GM12875 (cell line): ENCODE data around the gene LRP6.
"Not testable (repeated sequence)": the region's sequence is repeated elsewhere in the genome, so short reads cannot be mapped to it uniquely, and the experiment has no call there.

Experiments used
- H3K4me3 ChIP-seq: one replicate; pipeline ENCODE4 v1.5.1; 2011; ENCODE audit warnings: low read depth, low read length, control low read depth
- TF ChIP-seq, protein P1 (sequence below): IDR thresholded peaks from 2 replicates; pipeline ENCODE4 v1.5.1; 2011; ENCODE audit warnings: low read depth, mild to moderate bottlenecking, control low read depth, inconsistent platforms, low read length, moderate library complexity, borderline replicate concordance; ENCODE audit not compliant: insufficient read depth

LRP6 gene

DNA sequence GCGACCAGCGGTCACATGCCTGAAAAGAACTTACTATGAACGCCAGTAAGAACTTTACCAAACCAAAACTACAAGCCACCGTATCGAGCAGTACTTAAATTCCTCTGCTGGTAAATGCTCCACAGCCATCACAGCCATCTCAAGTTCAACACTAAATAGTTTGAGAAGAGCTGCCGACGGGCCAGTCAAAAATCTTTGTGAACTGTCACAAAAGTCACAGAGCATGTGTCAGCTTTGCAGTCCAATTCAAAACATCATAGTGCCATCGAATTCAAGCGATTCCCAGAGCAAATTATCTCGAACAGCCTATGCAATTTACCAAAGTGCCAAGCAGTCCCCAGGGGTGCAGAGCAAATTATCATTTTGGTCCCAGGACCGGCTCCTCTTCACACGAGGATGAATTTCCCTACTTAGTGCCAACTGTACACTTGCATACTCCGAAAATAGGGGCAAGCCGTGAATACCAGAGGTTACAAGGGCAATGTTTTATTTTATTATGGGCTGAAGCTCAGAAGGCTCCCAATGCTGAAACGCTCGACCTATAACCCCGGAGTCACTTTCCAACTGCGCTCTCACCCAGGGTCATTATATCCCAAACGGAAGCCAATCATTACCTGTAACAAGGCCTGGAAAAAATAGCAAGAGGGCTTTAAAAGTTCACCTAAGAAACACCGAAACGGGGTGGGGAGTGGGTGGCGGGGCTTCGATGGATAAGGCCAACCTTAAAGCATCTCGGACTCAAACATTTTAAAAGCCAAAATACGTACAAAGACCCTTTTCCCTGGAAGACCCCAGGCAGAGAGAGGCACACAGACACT lies 1.1 kb downstream of the LRP6 start:
- peak overlapping the region; percentile 99 for H3K4me3 ChIP-seq
- TF ChIP-seq, protein P1, sequence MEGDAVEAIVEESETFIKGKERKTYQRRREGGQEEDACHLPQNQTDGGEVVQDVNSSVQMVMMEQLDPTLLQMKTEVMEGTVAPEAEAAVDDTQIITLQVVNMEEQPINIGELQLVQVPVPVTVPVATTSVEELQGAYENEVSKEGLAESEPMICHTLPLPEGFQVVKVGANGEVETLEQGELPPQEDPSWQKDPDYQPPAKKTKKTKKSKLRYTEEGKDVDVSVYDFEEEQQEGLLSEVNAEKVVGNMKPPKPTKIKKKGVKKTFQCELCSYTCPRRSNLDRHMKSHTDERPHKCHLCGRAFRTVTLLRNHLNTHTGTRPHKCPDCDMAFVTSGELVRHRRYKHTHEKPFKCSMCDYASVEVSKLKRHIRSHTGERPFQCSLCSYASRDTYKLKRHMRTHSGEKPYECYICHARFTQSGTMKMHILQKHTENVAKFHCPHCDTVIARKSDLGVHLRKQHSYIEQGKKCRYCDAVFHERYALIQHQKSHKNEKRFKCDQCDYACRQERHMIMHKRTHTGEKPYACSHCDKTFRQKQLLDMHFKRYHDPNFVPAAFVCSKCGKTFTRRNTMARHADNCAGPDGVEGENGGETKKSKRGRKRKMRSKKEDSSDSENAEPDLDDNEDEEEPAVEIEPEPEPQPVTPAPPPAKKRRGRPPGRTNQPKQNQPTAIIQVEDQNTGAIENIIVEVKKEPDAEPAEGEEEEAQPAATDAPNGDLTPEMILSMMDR, result no peak

DNA sequence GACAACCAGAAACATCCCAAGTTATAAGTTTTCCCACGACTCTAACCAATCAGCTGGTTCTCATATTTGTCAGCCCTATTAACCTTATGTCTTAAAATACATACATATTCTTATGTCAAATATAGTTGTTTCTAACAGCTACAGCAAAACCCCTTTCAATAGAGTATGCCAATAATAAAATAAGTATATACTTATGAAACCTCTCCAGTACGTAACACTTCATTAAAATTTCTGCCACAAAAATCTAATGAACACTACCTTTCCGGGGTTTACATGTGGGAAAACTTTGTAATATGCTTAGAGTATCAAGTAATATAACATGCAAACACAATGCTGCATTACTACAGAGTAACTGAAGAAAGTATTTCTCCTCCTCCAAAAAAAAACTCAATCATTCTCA lies 1.8 kb downstream of the LRP6 start:
- TF ChIP-seq, protein P1, result no peak
- H3K4me3 ChIP-seq, result no peak overlapping the region

DNA sequence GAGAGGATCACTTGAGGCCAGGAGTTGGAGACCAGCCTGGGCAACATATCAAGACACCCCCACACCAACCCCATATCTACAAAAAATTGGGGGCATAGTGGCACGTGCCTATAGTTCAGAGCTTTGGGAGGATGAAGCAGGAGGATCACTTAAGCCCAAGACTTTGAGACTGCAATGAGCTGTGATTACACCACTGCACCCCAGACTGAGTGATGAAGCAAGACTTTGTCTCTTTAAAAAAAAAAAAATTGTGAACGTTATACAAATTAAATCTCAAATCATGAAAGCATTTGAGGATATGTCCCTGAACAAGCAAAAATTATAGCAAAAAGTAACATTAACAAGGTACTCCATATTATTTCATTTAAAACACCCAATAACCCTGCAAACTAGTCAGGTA lies 2.9 kb downstream of the LRP6 start:
- TF ChIP-seq, protein P1, result no peak
- no peak overlapping the region for H3K4me3 ChIP-seq

DNA sequence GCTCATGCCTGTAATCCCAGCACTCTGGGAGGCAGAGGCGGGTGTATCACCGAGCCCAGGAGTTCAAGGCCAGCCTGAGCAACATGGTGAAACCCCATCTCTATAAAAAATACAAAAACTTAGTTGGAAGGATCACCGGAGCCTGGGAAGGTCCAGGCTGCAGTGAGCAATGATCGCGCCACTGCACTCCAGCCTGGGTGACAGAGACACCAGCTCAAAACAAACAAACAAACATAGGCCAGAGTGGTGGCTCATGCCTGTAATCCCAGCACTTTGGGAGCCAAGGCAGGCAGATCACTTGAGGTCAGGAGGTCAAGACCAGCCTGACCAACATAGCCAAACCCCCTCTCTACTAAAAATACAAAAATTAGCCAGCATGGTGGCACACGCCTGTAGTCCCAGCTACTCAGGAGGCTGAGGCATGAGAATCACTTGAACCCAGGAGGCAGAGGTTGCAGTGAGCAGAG lies 10.5 kb downstream of the LRP6 start:
- H3K4me3 ChIP-seq, result not testable (repeated sequence)

DNA sequence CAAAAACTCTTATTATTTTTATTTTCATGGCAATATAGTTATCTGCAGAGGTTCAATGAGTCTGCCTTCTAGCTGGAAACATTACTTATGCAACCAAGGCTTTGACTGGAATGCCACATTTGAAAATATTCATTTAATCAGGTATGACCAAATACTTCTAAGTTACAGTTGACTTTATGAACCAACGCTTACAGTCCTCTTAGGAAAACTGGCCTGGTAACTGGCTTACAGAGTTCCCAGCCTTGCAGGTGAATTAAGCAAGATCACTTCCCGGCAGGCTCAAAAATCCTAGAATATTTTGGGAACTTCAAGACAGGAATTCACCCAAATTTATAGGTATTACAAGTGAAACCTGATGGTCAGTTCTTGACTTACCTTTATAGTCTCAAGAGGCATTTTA lies 12.3 kb downstream of the LRP6 start:
- no peak overlapping the region for H3K4me3 ChIP-seq
- TF ChIP-seq, protein P1, result no peak

DNA sequence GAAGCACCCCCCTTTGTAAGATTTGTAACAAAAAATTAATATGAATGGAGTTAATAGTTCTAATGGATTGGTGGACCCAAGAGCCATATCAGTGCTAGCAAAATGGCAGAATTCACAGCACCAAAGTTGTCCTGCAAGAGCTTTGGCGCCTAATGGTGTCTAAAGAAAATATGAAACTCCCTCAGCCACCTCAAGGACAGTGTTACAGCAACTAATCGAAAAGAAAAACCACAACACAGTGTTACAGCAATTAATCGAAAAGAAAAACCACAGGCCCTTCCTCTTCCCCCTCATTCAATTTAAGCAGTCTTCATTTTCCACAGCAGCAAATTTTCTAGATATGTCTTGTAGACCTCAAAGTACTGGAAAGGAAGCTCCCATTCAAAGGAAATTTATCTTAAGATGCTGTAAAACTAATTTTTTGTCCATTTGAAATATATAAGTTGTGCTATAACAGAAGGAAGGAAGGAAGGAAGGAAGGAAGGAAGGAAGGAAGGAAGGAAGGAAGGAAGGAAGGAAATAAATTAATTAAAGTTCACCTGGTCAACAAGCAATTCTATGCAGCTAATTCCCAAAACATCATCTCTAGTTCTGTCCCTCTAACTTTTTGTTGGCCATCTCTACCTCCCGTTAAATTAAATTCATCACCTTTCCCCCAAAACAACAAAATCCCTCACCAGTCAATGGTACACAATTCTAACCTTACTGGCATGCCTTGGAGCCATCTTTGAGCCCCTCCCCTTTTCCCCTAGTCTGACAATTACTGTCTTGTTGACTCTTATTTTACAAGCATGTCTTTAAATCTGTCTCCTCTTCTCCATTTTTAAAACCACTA lies 17.4 kb downstream of the LRP6 start:
- H3K4me3 ChIP-seq, result no peak overlapping the region

DNA sequence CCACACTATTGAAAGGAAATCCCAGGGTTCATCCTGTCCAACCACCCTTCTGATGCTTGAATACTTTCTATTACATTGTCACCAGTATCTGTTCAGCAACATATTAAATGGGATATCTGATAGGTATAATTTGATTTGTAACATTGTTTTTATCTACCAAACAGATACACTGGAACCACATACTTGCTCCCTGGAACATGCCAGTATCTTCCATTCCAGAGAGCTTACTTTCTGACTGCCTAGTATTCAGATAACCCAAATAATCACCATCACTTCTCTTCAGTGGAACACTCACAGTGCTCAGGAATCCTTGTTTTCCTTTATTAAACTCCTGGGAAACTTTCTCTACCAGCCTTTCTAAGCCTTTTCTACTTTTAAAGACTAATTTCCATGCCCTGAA lies 19.3 kb downstream of the LRP6 start:
- H3K4me3 ChIP-seq, result no peak overlapping the region
- TF ChIP-seq, protein P1, result no peak

More for the DNA sequence above, 17.4 kb downstream of the LRP6 start:
- TF ChIP-seq, protein P1, result no peak
